GM21390 (cell line): ENCODE measurements around the gene ATP8B1.
"Not testable (repeated sequence)": the region's sequence is repeated elsewhere in the genome, so short reads cannot be mapped to it uniquely, and the experiment has no call there.

Experiments used
- ATAC-seq: cut with Tn5 transposase; IDR thresholded peaks from one replicate; pipeline ENCODE4 v1.9.1; 2021; ENCODE audit not compliant: unreplicated experiment

Gene ATP8B1

DNA sequence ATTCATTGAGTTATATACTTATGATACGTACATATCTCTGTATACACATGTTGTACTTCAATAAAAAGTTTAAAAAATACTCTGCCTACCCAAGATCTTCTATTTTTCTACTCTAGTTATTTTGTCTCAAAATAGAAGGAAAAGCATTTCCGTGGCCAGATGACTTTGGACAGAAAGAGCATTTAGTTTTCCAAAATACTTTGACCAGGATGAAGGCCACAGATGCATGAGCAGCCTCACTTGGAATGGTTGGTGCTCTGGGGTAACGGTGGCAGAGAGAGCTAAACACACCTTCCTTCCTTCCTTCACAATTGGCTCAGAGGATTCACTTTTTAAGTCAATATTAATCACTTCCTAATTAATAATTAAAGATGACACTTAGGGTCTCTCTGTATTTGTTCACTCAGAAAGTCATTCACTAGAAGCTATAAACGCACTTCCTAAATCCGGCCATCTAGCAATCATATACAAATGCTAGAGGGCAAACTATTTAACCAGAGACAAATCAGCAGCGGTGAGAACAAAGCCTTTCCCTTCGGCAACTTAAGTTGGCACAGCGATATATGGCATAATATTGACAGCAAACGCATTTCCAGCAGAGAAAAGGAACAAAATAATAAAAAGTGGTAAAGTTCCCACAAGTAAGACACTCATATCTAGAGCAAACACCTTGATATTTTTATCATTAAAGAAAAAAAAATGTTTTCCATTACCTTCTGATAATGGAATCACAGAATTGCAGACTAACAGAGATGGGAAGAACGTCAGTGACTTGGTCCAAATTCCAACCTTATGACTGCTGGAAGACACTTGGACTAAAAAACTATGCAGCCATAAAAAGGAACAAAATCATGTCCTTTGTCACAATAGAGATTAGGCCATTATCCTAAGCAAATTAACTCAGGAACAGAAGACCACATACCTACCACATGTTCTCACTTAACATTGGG, 125.6 kb downstream of the ATP8B1 start:
- no peak for ATAC-seq

DNA sequence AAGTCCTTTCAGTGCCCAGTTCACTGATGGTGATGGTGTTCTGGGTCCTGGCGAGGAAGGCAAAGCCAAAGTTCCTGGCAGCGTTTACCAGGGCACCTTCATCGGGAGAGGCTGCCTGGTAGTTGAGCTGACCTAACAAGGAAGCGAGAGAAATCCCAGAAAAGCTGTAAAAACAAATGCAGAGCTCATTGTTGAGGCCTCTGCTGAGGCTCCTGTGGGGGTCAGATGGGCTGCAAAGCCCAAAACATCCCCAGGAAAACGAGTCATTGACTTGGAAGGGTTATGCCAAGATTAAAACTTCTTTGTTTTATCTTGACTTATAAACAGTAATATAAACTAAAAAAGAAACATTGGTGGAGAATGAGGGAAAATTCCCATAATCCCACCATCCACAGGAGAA, 128.2 kb downstream of the ATP8B1 start:
- ATAC-seq, result no peak

DNA sequence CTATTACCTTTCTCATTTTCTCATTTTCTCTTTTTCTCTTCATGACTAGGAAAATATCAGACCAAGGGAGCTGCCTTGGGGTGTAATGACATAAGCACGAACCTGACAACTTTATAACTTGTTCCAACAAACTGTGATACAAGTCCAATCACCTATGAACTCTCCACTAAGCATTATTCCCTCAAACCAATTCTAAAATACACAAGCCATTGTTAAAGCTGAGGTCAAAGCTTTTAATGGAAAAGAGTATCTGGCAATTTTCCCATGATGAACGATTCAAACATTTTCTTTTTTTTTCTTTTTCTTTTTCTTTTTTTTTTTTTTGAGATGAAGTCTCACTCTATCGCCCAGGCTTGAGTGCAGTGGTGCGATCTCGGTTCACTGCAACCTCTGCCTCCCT, 133.1 kb downstream of the ATP8B1 start:
- no peak for ATAC-seq

DNA sequence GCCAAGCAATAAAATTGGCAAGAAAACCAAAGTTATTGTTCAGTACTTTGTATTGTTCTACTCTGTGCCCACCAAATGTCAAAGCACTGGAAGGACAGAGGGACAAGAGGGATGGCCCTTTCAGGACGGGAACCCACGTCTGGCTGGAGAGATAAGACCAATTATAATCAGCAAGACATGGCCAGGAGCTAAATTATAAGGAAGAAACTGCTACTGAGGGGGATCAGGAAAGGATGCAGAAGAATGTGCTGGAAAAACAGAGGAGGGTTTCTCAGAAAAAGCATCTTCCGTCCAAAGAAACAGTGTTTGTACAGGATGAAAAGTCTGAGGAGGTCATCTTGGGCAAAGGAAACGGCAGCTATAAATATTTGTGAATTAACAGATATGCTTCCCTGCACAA, 135.1 kb downstream of the ATP8B1 start:
- ATAC-seq, result no peak

DNA sequence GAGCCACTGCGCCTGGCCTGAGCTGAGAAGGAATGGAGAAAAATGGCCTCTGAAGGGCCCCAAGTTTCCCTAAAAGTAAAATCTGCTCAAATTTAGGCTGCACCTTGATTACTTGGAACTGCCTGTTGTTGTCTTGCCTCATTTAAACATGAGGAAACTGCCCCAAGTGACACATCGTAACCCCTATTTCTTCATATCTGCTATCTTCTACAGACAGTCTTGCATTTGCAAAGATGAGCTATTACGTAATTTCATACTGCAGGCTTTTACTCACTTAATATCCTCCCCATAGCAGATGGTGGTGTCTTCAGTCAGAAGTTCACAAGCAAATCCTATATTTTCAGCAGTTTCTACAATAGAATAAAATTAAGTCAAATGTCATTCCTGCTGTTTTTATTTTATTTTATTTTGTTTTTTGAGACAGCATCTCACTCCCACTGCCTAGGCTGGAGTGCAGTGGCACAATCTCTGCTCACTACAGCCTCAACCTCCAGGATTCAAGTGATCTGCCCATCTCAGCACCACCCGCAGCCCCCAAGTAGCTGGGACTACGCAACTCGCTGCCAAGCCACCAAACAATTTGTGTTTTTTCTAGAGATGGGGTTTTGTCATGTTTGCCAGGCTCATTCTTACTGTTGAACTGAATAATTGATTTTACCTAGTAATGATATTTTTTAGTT, 136.2 kb downstream of the ATP8B1 start:
- no peak for ATAC-seq

DNA sequence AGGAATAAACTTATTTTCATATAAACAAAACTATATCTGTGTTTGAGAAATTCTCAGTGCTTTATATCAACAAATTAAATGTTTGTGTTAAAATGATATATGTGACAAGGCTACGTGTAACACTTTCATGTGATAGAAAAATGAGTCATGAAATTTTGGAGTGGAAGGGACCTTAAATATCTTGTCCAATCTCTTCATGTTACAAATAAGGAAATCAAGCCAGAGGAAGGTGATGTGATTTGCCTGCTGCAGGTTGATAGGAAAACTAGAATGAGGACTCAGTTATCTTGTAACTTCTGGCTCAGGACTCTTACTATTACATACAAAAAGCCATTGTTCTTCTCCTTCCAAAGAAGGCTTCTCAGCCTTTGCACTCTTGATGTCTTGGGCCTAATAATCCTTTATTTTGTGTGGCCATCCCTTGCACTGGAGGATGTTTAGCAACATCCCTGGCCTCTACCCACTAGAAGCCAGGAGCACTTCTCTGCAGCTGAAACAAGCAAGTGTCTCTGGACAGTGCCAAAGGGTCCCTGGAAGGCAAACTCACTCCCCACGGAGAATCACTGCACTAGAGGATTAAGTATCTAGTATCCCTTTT, 138.4 kb downstream of the ATP8B1 start:
- ATAC-seq, result no peak

DNA sequence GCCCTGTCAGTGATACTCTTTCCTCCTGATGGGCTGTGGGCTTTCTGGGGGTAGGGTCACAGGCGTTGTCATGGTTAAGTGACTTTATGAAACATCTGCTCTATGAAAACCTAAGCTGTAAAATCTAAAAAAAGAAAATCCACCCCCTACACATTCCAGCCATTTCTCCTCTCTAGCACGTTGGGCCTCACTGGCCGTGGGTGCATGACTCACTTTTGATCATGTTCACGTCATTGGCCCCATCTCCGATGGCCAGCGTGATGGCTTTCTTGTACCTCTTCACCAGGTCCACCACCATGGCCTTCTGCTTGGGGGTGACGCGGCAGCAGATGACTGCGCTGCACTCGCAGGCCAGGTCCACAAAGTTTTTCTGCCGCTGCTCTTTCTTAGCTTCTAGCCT, 142.2 kb downstream of the ATP8B1 start:
- no peak for ATAC-seq

DNA sequence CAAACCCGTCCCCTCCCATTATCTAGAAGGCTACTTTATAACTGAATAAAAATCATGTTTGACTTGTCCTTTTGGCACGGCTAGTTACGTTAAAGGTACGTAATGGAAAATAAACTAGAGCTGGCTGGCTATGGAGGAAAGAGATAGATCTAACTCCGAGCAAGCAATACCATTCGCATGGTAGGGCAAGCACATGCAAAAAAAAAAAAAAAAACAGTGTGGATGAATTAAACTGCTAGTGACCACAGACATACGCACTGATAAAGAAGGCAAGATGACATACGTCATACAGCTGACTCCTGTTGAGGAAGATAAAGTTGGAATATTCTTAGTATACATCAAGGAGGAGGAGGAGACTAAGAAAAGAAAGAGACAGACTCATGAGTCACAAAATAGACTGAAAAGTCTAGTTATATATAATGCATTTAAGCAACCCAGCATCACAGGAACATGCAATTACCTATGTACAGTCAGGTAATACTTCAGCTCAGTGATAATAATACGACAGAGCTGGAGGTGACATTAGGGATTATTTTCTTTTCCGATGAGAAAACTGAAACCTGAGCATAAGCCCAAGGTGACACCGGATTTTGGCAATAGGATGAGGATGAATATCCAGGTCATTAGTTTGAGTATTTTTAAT, 143.5 kb downstream of the ATP8B1 start:
- no peak for ATAC-seq

DNA sequence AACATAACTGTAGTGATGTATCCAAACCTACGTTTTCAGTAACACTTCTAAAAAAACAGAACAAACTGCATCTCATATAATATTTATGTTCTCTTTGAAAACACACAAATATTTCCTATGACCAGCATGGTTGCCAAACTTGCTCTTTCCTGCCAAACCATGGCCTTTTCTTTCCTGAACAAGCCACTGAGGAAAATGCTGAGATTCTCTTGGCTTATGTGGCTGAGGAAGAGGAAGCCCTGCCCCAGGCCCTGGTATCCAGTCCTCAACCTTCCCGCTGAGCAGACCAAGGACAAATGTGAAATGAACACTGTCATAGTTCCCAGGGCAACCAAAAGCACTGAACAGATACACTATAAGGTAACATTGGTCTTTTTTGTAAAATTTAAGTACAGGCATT, 145.6 kb downstream of the ATP8B1 start:
- no peak for ATAC-seq

DNA sequence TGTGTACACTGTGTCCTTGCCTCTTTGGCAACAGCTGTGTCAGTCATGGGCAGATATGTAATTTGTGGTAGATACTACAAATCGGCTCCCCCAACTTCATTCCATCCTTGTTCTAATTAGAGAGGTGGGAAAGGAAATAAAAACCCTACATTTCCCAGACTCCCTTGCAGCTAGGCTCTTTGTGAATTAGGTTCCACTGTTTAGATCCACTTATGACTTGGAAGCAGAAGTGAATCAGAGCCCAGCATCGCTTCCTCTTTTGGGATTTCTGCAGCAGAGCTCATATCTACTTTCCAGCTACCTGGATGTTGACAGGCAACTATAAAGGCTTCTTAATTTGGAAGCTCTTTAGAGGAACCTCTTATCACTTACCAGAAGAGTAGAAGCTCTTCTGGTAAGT, 147.4 kb downstream of the ATP8B1 start:
- ATAC-seq, result no peak

DNA sequence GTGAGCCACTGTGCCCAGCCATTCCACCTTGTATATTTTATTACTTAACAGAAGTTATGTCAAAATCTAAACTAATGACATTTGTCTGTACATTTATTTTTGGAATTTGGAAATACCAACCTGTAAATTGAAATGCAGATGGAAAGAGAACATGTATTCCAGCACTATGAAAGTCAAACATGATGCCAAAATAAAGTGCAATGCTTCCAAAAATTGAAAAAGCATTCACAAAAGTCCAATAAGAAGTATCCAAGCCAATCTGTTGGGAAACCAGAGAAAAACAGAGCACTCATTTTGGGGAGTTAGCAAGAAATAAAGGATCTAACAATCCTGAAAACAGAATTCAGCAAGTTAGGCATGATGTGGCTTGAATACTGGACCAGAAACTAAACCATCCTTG, 151.2 kb downstream of the ATP8B1 start:
- no peak for ATAC-seq

DNA sequence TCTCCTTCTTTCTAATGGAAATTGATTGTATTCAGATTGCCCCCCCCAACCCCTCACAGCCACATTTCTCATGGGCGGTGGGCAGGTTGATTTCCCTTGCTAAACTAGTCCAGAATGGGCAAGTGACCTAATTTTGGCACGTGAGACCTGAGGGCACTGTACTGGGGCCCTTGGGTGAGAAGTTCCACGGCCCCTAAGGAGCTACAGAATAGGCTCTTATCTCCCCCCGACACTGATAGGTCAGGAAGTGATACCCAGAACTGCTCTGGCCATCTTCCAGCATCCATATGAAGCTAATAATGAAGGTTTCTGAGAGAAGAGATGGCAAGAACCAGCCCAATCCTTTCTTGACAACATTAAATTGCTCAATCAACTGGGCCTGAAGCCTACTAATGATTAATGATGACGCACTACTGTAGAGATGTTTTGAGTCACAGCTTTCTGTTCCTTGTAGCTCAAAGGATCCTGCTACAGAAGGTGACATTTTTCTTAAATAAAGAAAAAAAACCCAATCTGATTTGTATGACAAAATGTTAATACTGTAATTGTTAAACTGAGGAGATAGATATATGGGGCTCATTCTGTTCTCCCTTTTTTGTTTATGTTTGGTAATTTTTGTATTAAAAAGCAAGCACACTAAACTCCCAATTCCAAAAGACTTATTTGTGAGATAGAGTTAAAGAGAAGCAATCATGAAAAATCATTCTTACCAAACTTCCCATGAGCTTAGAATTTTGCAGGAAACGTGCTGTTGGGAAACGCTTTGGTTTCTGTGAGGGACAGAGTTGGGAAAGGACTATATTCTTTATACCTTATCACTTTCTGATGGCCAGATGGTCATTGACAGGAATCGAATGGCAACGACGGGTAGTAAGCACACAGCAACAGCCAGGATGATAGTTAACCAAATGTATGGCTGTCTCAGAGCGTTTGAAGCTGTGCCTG, 153.3 kb downstream of the ATP8B1 start:
- ATAC-seq, result peak; percentile 94

DNA sequence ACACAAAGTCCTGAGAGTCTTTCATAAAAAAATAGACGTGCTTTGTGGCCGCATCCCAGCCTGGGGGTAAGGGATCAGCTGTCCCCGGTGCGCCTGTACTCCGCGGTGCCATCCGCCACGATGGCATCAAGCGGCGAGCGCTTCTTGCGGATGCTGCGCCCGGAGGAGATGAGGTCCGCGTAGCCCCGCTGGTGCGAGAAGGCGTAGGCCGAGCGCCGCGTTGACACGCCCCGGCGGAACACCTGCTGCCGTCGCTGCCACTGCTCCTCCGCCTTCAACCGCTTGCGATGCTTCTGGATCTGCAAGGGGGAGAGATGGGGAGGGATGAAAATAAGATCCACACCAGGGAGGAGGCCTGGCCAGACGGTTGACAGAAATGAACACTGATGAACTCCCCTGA, 154.7 kb downstream of the ATP8B1 start:
- no peak for ATAC-seq

DNA sequence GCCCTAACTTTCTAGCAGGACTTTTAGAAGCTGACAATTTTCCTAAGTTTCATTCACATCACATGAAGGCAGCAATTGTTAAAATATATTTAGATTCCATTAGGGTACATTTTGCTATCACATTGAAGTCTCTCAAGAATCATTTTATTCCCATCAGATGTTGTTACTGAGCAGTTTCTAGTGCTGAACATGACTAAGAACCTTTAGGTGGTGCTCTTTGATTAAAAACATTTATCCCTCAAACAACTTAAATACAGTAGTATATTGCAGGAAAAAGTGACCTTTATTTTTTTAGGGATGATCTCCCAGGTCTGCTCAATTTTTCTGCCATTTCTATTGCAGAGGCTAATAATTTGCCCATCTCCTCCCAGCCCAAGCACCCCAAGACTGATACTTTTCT, 158.6 kb downstream of the ATP8B1 start:
- ATAC-seq, result no peak

DNA sequence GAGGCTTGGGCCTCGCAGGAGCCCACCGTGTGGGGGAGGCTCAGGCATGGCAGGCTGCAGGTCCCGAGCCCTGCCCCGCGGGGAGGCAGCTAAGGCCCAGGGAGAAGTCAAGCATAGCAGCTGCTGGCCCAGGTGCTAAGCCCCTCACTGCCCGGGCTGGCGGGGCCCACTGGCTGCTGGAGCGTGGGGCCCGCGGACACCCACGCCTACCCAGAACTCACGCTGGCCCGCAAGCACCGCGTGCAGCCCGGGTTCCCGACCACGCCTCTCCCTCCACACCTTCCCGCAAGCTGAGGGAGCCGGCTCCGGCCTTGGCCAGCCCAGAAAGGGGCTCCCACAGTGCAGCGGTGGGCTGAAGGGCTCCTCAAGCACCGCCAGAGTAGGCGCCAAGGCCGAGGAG, 159.4 kb downstream of the ATP8B1 start:
- ATAC-seq, result not testable (repeated sequence)

DNA sequence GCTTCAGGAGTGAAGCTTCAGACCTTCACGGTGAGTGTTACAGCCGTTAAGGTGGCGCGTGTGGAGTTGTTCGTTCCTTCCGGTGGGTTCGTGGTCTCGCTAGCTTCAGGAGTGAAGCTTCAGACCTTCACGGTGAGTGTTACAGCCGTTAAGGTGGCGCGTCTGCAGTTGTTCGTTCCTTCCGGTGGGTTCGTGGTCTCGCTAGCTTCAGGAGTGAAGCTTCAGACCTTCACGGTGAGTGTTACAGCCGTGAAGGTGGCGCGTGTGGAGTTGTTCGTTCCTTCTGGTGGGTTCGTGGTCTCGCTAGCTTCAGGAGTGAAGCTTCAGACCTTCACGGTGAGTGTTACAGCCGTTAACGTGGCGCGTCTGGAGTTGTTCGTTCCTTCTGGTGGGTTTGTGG, 160.7 kb downstream of the ATP8B1 start:
- ATAC-seq, result not testable (repeated sequence)

DNA sequence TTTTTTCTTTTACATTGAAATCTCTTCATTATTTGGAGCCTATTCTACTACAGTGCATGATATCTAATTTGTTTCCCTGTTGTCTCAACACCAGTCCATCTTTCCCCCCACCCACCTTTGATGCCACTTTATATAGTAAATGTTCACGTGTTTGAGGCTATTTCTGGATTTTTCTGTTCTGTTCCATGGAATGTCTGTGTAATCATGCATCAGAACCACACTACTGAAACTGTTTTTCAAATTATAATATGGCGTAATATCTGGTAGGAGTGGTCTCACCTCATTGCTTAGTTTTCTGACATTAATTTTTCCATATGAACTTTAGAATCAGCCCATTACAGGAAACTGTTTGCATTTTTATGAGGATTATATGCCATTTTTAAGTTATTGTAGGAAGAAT, 162.4 kb downstream of the ATP8B1 start:
- no peak for ATAC-seq

DNA sequence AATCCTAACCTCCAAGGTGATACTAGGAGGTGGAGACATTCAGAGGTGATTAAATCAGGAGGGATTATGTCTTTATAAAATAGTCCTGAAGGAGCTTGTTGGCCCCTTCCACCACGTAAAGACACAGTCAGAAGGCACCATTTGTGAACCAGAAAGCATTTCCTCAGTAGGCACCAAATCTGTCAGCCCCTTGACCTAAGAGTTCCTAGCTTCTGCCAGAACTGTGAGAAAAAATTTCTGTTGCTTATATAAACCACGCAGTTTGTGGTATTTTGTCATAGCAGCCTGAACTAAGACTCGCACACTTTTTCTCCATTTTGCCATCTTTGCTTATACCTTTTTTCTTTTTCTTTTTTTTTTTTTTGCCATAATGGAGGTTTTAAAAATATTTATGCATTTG, 162.9 kb downstream of the ATP8B1 start:
- no peak for ATAC-seq

DNA sequence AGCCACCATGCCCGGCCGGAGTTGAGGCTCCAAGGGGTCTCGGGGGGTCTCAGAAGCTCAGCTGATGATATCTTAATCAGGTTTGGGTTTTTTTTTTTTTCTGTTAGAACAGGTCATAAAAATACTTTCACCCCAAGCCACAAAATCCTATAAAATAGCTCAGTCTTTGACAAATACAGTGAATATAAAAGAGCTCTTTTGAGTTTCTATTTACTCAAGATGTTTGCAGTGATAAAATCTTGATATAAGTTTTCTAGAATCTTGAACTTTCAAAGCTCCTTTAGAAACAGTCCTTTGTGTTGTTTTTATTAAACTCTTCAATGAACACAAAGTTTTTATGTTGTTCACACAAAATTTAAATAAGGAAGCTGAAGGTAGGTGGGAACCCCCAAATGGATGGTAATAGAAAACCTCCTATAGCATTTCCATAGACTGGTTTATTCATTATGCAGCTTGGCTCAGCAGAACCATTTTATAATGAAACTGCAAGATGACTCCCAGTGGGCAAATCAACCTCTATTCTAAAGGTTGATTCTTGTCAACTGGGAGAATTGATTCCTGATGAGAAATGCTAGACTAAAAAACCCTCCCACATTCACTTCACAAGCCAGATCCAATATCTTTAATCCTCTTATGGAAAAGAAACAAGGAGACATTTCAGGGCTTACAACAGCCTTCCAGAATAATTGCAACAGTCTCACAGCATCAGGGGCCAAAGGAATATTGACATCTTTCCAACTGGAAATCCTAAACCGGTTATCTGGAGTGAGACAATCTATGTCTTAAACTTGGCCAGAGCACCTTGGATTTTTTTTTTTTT, 167.9 kb downstream of the ATP8B1 start:
- ATAC-seq, result no peak

DNA sequence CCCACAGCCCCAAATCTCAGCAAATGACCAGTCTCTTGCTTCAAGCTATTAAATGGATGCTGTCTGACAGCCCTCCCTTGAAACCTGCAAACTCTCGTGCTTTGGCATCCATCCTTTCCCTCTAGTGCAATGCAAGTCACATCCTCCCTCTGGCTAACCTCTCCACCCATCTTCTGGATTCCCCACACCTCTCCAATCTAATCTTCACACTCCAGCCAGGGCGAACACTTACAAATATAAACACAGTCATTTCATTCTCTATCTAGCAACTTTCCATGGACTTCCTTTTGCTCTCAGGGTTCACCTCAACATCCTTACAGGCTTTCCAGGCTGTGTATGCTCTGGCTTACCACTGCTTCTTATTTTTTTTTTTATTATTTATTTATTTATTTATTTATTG, 171.4 kb downstream of the ATP8B1 start:
- ATAC-seq, result no peak
